Measurements from ENCODE around the gene RNLS. TPM values are rescaled to one million over a fixed set of nuclear protein-coding genes. Genes with fewer than 3 reads are reported as not detected.

RNLS gene
- total RNA-seq, 1 donor from 2014 or later, result 3.7 TPM

GRCh38 chr10:88386204-88386788 is 196.8 kb downstream of the RNLS start:
- Histone ChIP-seq H3K27ac (peak overlapping the region; percentile 75), H3K27me3 (no peaks in the 10 kb centered on the region), H3K4me1 (peaks cover 25% of the 10 kb centered on the region), H3K9me3 (no peaks in the 10 kb centered on the region), H3K36me3 (no peaks in the 10 kb centered on the region), H3K4me3 (peak overlapping the region; percentile 21)
- ATAC-seq (no peak), DNase-seq (no peak)
- intact Hi-C loops (cut with DNase I), result no loop called here
- TF ChIP-seq, protein P1, sequence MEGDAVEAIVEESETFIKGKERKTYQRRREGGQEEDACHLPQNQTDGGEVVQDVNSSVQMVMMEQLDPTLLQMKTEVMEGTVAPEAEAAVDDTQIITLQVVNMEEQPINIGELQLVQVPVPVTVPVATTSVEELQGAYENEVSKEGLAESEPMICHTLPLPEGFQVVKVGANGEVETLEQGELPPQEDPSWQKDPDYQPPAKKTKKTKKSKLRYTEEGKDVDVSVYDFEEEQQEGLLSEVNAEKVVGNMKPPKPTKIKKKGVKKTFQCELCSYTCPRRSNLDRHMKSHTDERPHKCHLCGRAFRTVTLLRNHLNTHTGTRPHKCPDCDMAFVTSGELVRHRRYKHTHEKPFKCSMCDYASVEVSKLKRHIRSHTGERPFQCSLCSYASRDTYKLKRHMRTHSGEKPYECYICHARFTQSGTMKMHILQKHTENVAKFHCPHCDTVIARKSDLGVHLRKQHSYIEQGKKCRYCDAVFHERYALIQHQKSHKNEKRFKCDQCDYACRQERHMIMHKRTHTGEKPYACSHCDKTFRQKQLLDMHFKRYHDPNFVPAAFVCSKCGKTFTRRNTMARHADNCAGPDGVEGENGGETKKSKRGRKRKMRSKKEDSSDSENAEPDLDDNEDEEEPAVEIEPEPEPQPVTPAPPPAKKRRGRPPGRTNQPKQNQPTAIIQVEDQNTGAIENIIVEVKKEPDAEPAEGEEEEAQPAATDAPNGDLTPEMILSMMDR (IDR thresholded peaks at IDR 0.05), result no peak

GRCh38 chr10:88385601-88386203 is 197.4 kb downstream of the RNLS start:
- ATAC-seq, result peak; percentile 83
- H3K9me3 ChIP-seq, result no peaks in the 10 kb centered on the region
- DNase-seq, result peak; percentile 80
- no peaks in the 10 kb centered on the region for H3K36me3 ChIP-seq
- TF ChIP-seq, protein P1 (IDR thresholded peaks at IDR 0.05), result no peak
- peak overlapping the region; percentile 21 for H3K4me3 ChIP-seq
- peak overlapping the region; percentile 75 for H3K27ac ChIP-seq
- peaks cover 25% of the 10 kb centered on the region for H3K4me1 ChIP-seq
- intact Hi-C loops (cut with DNase I), result no loop called here
- no peaks in the 10 kb centered on the region for H3K27me3 ChIP-seq

DNA sequence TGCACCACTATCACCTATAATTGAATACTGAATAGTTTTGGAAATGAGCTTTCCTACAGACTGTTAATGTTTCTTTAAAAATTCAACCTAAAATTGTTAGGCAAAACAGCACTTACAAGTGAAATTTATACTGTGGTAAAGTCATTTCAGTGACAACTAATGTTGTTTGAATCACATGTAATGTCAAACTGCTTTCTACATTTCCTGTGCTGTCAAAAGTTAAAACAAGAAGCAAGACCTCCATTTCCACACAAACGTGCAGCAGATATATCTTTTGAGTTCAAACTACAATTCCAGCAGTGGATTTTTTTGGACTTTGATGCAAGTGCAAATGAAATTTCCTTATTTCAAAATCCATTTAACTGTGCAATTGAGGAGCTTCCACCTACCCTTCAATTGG is 199.8 kb downstream of the RNLS start:
- intact Hi-C loops (cut with DNase I), result no loop called here

GRCh38 chr10:88382699-88383098 is 200.4 kb downstream of the RNLS start:
- Histone ChIP-seq H3K4me3 (no peak overlapping the region), H3K9me3 (no peaks in the 10 kb centered on the region), H3K4me1 (peaks cover 22% of the 10 kb centered on the region), H3K27me3 (no peaks in the 10 kb centered on the region), H3K36me3 (no peaks in the 10 kb centered on the region), H3K27ac (no peak overlapping the region)
- TF ChIP-seq, protein P1 (IDR thresholded peaks at IDR 0.05), result no peak
- no peak for DNase-seq
- ATAC-seq, result no peak
- intact Hi-C loops (cut with DNase I), result no loop called here

More for the DNA sequence above, 199.8 kb downstream of the RNLS start:
- no peak overlapping the region for H3K4me3 ChIP-seq
- no peaks in the 10 kb centered on the region for H3K9me3 ChIP-seq
- no peak for ATAC-seq
- TF ChIP-seq, protein P1 (IDR thresholded peaks at IDR 0.05), result no peak
- no peak for DNase-seq
- H3K27me3 ChIP-seq, result no peaks in the 10 kb centered on the region
- H3K36me3 ChIP-seq, result no peaks in the 10 kb centered on the region
- no peak overlapping the region for H3K27ac ChIP-seq
- H3K4me1 ChIP-seq, result peaks cover 22% of the 10 kb centered on the region

- intact Hi-C loops (cut with DNase I), result no loop called here
- ATAC-seq (no peak), DNase-seq (no peak)
- no peaks in the 10 kb centered on the region for H3K4me1 ChIP-seq
- no peaks in the 10 kb centered on the region for H3K36me3 ChIP-seq
- no peaks in the 10 kb centered on the region for H3K27me3 ChIP-seq
- no peak overlapping the region for H3K4me3 ChIP-seq
- TF ChIP-seq, protein P1 (IDR thresholded peaks at IDR 0.05), result no peak
- no peak overlapping the region for H3K27ac ChIP-seq
- H3K9me3 ChIP-seq, result no peaks in the 10 kb centered on the region
Measured at GRCh38 chr10:88379575-88379974, 203.5 kb downstream of the RNLS start.
